Bronchial epithelial cell (primary cell): ENCODE measurements around the gene NRP1. TPM values are rescaled to one million over a fixed set of nuclear protein-coding genes. Genes with fewer than 3 reads are reported as not detected.

ENCODE experiments used
- DNase-seq: peaks from one replicate; pipeline ENCODE4 v3.0.0-alpha.2; 2010; ENCODE audit warnings: low read depth
- FAIRE-seq: peaks from 2 replicates; lab custom pipeline; 2011; peaks lifted over from hg19 to GRCh38; lab: Jason Lieb, UNC
- H3K27me3 ChIP-seq: 2 replicates; pipeline ENCODE4 v1.5.1; 2011; ENCODE audit warnings: low read length; ENCODE audit not compliant: control insufficient read depth, insufficient read depth
- H3K36me3 ChIP-seq: 2 replicates; pipeline ENCODE4 v1.5.1; 2011; ENCODE audit warnings: low read length; ENCODE audit not compliant: control insufficient read depth, insufficient read depth
- H3K4me3 ChIP-seq: 2 replicates; pipeline ENCODE4 v1.5.1; 2011; ENCODE audit warnings: mild to moderate bottlenecking, low read depth, low read length, control low read depth
- CTCF ChIP-seq: IDR thresholded peaks from 2 replicates; pipeline ENCODE4 v1.5.1; 2011; ENCODE audit warnings: mild to moderate bottlenecking, moderate library complexity, low read length, control low read depth, inconsistent platforms; ENCODE audit not compliant: insufficient read depth, severe bottlenecking
- total RNA-seq: library from RNA; depleted of rRNA; stranded (reverse); fragments of >200 nt; gene quantifications from 2 replicates; pipeline ENCODE4 v1.2.1, GENCODE V29; 2014

Gene NRP1
- total RNA-seq, 1 donor from 2014 or later: 21.6 TPM

GRCh38 chr10:33243703-33244102 is 90.8 kb downstream of the NRP1 start:
- Histone ChIP-seq H3K27me3 (no peaks in the 10 kb centered on the region), H3K4me3 (no peak overlapping the region), H3K36me3 (no peaks in the 10 kb centered on the region)
- no peak for TF ChIP-seq CTCF
- FAIRE-seq (no peak), DNase-seq (no peak)

DNA sequence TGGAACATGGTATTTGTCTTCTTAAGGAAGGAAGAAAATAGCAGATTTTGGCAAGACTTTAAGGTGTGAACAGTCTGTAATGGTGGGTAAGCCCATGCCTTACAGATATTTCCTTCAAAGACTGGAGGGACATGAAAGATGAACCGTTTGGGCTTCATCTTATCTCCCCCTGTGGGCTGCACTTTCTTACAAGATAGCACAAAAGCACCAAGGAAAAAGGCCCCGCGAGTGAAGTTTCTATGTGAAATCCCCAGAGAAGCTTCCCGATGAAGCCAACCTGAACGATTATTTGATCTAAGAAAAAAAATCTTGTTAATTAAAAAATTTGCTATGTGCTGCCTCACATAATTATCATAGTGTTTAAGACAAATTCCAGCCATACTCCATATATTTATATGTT is 91.5 kb downstream of the NRP1 start:
- H3K36me3 ChIP-seq: no peaks in the 10 kb centered on the region
- H3K27me3 ChIP-seq: no peaks in the 10 kb centered on the region
- H3K4me3 ChIP-seq: no peak overlapping the region
- FAIRE-seq: no peak
- no peak for TF ChIP-seq CTCF
- no peak for DNase-seq

DNA sequence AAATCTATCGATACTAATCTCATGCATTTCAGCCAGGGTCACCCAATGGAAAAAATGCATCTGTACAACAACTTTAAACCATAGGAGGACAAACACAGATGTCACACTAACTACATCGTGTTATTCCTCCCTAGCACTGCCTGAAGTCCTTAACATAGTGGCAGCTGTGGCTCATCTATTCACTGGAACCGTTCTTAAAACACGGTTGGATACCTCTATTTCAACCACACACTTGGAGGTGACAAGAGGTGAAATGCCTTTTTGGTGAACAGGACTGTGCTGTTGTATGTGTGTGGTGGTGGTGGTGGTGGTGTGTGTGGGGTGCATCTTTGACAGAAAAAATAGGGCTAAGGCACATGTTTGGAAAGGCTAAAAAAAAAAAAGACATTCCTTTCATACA is 93.1 kb downstream of the NRP1 start:
- FAIRE-seq: peak; percentile 77
- H3K4me3 ChIP-seq: no peak overlapping the region
- H3K27me3 ChIP-seq: no peaks in the 10 kb centered on the region
- no peaks in the 10 kb centered on the region for H3K36me3 ChIP-seq
- DNase-seq: no peak
- no peak for TF ChIP-seq CTCF

- H3K4me3 ChIP-seq: no peak overlapping the region
- H3K27me3 ChIP-seq: no peaks in the 10 kb centered on the region
- FAIRE-seq (no peak), DNase-seq (no peak)
- TF ChIP-seq CTCF: no peak
- H3K36me3 ChIP-seq: no peaks in the 10 kb centered on the region
Measured at GRCh38 chr10:33240931-33241330, 93.5 kb downstream of the NRP1 start.

- TF ChIP-seq CTCF: no peak
- no peaks in the 10 kb centered on the region for H3K36me3 ChIP-seq
- H3K27me3 ChIP-seq: no peaks in the 10 kb centered on the region
- FAIRE-seq (no peak), DNase-seq (no peak)
- no peak overlapping the region for H3K4me3 ChIP-seq
Measured at GRCh38 chr10:33240258-33240657, 94.2 kb downstream of the NRP1 start.

- Histone ChIP-seq H3K36me3 (no peaks in the 10 kb centered on the region), H3K27me3 (no peaks in the 10 kb centered on the region), H3K4me3 (no peak overlapping the region)
- no peak for DNase-seq
- FAIRE-seq: no peak
- TF ChIP-seq CTCF: no peak
Measured at GRCh38 chr10:33239257-33239656, 95.2 kb downstream of the NRP1 start.
